GM18502 (cell line): ENCODE results near the gene SLC45A2.
"Not testable (repeated sequence)": the region's sequence is repeated elsewhere in the genome, so short reads cannot be mapped to it uniquely, and the experiment has no call there.

Experiments used
- ATAC-seq: cut with Tn5 transposase; IDR thresholded peaks from one replicate; pipeline ENCODE4 v1.9.1; 2021; ENCODE audit warnings: mild to moderate bottlenecking; ENCODE audit not compliant: unreplicated experiment, poor library complexity

The SLC45A2 gene

DNA sequence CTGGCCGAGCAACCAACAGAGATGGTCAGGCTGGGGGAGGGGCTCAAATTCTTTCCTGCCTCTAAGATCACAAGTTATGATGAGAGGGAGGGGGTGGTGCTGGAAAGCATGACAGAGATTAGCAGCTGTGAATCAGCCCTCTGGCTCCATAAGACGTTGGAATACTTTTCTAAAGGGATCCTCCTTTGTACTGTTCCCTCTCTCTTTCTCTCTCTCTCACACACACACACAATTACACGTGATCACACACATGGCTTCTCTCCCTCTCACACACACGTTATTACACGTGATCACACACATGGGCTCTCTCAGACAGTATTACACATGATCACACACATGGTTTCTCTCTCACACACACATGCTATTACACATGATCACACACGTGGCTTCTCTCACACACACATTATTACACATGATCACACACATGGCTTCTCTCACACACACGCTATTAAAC is at the start of gene SLC45A2:
Gene SLC45A2 (minus strand): TSS at position 23 of the 454 bp plus-strand sequence. CDS start 110 bp downstream, outside the sequence.
- no peak for ATAC-seq

DNA sequence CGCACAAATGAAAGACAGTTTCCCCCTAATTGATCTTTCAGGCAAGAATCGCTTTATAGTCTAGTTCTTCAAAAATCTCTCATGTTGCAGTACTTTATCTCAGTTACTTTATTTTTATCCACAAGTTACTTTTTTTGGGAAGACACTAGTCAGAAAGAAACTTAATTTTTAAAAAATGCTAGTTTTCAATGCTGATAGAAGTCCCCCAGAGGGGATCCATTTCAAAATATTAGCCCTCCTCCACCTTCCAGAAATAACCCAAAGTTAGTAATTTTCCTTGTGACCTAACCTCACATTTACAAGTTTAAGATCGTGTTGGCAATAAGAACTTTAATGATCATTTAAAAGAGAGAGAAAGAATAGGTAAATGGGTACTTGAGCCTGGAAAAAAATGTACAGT is 47.5 kb upstream of the SLC45A2 start:
- ATAC-seq: no peak

DNA sequence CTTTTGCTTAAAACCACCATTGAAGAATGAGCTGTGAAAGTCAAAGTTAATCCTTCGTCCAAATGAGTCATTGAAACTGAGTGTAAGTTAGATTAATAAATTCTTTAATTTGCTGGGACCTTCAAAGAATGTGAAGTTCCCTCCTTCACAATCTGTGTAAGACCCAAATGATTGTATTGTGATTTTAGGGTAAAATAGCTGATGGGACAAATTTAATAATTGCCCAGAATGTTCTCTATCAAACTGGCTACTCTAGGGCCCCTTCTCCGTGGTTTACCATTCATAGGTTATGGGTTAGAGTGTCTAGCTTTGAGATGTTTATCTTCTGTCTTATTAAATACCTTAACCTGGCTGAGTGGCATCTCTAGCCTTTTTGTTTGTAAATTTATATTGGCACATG is 46.6 kb upstream of the SLC45A2 start:
- ATAC-seq: no peak

DNA sequence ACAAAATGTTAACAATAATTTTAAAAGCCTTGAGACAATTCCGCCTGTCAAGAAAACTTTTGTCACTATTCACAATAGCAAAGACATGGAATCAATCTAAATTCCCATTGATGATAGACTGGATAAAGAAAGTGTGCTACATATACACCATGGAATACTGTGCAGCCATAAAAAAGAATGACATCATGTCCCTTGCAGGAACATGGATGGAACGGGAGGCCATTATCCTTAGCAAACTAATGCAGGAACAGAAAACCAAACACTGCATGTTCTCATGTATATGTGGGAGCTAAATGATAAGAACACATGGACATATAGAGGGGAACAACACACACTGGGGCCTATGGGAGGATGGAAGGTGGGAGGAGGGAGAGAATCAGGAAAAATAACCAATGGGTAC is 46.1 kb upstream of the SLC45A2 start:
- not testable (repeated sequence) for ATAC-seq

DNA sequence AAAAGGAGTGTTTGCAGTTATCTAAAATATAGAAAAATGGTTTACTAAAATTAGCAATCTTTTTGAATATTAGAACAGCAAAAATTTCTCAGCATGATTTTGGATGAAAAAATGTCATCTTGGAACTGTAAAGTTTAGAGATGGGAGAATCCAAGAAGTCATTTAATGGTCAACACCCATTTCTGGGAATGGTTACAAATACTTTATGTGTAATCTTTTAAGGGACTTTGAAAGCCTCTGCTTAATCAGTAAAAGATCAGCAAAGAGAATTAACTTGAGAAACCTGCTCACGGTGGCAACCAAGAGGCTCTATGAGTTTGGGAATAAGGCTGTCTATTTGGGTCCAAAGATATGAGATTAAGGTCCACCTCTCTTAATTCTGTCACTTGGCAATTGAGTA is 45.6 kb upstream of the SLC45A2 start:
- ATAC-seq: no peak

DNA sequence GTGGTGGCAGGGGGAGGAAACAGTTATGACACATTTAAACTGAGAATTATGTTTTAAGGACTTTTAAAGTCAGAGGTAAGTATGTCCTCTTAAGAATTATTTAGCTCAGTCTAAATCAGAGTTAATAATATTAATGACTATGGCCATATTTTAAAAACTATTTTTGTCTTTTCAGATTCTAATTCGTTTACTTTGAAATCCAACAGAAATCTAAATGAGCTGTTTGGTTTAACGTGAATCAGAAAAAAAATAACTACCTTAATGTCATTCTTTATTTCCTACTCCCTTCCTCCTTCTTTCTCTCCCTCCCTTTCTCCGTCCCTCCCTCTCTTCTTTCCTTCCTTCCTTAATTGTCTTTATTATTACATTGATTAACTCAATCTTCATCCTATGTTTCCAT is 43.9 kb upstream of the SLC45A2 start:
- ATAC-seq: no peak

DNA sequence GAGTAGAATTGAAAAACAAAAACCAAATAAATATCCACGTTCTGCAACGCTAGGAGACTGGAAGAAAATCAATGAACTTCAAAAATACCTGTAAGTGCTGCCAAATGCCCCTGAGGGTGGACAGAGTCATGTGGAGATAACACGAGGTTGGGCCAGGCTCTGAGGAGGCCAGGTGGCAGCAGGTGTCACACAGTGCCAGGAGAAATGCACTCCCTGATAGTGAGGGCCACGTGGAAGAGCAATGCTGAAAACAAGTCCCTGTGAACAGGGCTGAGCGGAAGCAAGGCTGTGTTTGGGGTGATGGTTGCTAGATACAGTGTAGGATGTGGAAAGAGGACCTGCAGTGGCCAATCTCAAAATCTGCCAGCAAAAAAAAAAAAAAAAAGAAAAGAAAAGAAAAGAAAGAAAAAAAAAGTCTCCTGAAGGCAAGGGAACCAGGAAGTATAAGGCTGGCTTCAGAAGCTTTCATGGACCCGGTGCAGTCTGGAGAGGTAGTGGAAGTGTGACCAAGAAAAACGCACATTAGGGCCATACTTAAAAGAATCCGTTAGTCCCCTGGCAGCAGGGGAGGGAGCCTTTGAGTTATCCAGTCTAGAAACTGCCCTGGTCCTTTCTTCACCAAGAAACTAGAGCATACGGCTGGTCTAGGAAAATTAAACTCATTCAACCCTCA is 41.7 kb upstream of the SLC45A2 start:
- no peak for ATAC-seq

DNA sequence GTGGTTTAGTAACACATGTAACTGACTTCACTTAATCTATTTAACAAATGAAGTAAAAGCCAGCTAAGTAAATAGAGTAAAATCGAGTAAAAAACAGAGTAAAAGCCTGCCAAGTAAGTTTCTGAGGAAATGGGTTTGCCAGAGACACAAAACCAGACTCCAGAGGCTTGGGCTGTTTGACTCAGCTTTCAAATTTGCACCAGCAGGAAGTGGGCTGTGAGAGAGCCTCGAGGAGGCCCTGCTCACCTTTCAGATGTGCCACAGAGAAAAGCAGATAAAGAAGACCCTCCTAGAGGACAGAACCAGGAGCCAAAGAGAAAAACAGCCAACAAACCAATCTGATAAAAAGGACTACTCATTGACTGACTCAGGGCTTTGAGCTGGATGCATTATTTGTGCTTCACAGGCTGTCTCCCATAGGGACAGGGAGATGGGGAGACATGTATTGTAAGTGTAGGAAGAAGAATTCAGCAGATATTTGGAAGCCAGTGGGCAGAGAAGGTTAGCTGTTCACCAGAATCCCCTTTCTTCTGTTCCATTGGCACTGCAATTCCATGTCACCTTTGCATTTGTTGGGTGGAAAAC is 37.7 kb upstream of the SLC45A2 start:
- peak; percentile 97 for ATAC-seq

GRCh38 chr5:34021334-34021733 is 36.8 kb upstream of the SLC45A2 start:
- no peak for ATAC-seq

DNA sequence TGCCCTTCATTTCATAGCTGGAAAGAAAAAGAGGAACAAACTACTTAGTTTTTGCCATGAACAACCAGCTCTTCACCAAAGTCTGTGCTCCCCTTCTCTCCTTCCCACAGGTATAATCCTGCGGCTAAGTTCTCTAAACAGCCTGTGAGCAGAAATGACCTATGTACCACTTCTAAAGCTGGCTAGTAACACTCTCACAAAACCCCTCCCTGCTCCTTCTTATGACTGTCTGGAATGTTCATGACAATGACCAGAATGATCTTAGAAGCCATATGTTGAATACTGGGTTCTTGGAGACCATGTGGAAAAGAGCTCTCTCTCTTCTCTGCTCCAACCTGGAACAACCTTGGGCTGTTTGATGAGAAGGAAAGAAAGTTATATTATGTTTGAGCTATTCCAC is 36.2 kb upstream of the SLC45A2 start:
- no peak for ATAC-seq

GRCh38 chr5:34017254-34017653 is 32.8 kb upstream of the SLC45A2 start:
- no peak for ATAC-seq

DNA sequence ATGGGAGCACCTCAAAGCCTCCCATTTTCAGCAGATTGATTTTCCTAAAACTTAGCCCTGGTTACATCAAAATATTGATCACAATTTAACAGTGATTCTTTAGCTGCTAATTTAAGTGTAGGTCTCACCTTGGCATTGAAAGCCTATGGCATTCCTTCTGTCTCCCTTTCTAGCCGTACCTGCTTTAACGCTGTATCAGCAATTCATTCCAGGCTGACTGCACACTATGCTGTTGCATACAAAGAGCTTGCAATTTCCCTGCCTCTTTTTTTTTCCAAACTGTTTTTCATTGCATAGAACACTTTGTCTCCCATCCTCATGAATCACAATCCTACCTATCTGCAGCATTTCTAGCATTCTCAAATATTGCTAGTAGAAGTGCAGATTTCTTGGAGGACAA is 32.3 kb upstream of the SLC45A2 start:
- ATAC-seq: no peak

- no peak for ATAC-seq
These were observed 31.7 kb upstream of the SLC45A2 start for GRCh38 chr5:34016222-34016621.

- no peak for ATAC-seq
These were observed 30.8 kb upstream of the SLC45A2 start for GRCh38 chr5:34015120-34015822.

GRCh38 chr5:34014626-34015025 is 30.1 kb upstream of the SLC45A2 start:
- no peak for ATAC-seq

DNA sequence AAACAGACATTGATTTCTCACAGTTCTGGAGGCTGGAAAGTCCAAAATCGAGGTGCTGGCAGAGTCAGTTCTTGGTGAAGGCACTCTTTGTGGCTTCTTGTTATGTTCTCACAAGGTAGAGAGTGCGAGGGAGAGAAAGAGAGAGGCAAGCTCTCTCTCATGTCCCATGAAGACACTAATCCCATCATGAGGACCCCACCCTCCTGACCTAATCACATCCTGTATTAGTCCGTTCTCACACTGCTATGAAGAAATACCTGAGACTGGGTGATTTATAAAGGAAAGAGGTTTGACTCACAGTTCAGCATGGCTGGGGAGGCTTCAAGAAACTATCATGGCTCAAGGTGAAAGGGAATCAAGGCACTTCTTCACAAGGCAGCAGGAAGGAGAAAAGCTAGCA is 29.1 kb upstream of the SLC45A2 start:
- ATAC-seq: no peak

GRCh38 chr5:34012791-34013190 is 28.3 kb upstream of the SLC45A2 start:
- no peak for ATAC-seq

GRCh38 chr5:34011536-34011935 is 27.0 kb upstream of the SLC45A2 start:
- ATAC-seq: no peak

DNA sequence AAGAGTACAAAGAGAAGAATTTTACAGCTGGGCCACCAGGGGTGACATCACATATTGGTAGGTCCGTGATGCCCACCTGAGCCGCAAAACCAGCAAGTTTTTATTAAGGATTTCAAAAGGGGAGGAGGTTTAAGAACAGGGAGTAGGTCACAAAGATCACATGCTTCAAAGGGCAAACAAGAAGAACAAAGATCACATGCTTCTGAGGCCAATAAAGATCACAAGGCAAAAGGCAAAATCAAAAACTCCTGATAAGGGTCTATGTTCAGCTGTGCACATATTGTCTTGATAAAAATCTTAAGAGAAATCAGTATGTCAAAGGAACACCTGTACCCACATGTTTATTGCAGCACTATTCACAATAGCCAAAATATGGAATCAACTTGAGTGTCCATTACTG is 25.7 kb upstream of the SLC45A2 start:
- ATAC-seq: not testable (repeated sequence)

DNA sequence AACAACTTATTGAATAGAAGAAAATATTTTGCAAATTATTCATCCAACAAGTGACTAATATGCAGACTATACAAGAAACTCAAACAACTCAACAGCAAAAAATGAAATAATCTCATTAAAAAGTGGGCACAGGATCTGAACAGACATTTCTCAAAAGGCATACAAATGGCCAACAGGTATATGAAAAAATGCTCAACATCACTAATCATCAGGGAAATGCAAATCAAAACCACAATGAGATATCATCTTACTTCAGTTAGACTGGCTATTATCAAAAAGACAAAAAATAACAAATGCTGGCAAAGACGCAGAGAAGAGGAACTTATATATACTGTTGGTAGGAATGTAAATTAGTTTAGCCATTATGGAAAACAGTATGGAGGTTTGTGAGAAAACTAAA is 25.1 kb upstream of the SLC45A2 start:
- no peak for ATAC-seq

- no peak for ATAC-seq
These were observed 24.3 kb upstream of the SLC45A2 start for GRCh38 chr5:34008802-34009201.
